Measurements from ENCODE around the gene AARSD1. TPM values are rescaled to one million over a fixed set of nuclear protein-coding genes. Genes with fewer than 3 reads are reported as not detected.
"Not testable (repeated sequence)": the region's sequence is repeated elsewhere in the genome, so short reads cannot be mapped to it uniquely, and the experiment has no call there.

The AARSD1 gene
- total and polyA plus RNA-seq, 2 experiments from 2014 or later = 25.7 to 74.4 TPM

GRCh38 chr17:43003542-43004172 lies 39.4 kb upstream of the AARSD1 start (continued):
- peak; percentile 13 to 22; a peak in 1 of 4 replicates for TF ChIP-seq CTCF (conservative IDR thresholded peaks at IDR 0.05; ENCODE audit: low read depth in 2 of 2)
- no peak for TF ChIP-seq EZH2phosphoT487 (IDR thresholded peaks at IDR 0.05; ENCODE audit: unreplicated experiment)
- no peak for TF ChIP-seq ZNF331 (CRISPR knock-in tag; IDR thresholded peaks at IDR 0.05; ENCODE audit: low read depth)

- H3K9me3 Mint-ChIP-seq; DNase-seq (ENCODE audit: low spot score); H3K4me3 ChIP-seq; H2AFZ ChIP-seq; H3K9me2 ChIP-seq (ENCODE audit: insufficient read depth); H3K4me2 ChIP-seq; ATAC-seq; H3K27me3 ChIP-seq (ENCODE audit: insufficient read depth): not testable (repeated sequence)
- Histone ChIP-seq H3K27ac (ENCODE audit: low read depth) (peak overlapping the region; percentile 88), H3K79me2 (replicated peaks; ENCODE audit: insufficient read depth) (peaks cover 21% of the 10 kb centered on the region), H3K4me1 (ENCODE audit: insufficient read depth) (peaks cover 13% of the 10 kb centered on the region), H4K20me1 (replicated peaks; ENCODE audit: insufficient read depth) (peaks cover 37% of the 10 kb centered on the region), H3F3A (replicated peaks; ENCODE audit: low read depth) (peaks cover 69% of the 10 kb centered on the region), H3K36me3 (ENCODE audit: insufficient read depth) (peaks cover 50% of the 10 kb centered on the region)
- Mint-ChIP-seq H3K36me3 (ENCODE audit: low read depth) (peaks cover 66% of the 10 kb centered on the region), H3K27me3 (ENCODE audit: insufficient read depth, low read depth, poor library complexity) (peaks cover 31% of the 10 kb centered on the region), H3K4me1 (peaks cover 17% of the 10 kb centered on the region), H3K27ac (peak overlapping the region; percentile 56; the same call in 1 of the 2 replicates), H3K4me3 (0 out of 3 replicates have a peak overlapping the region, but pooled peaks have one; percentile 23)
- TF ChIP-seq POLR2AphosphoS5 (IDR thresholded peaks at IDR 0.05; ENCODE audit: low read depth) = peak; percentile 26; the same call in 1 of the 2 replicates
Observed at GRCh38 chr17:43000894-43001293, 36.6 kb upstream of the AARSD1 start.

GRCh38 chr17:42999003-42999525 lies 34.8 kb upstream of the AARSD1 start:
- Mint-ChIP-seq H3K4me3 (peak overlapping the region; percentile 98), H3K27ac (peak overlapping the region; percentile 99), H3K9me3 (no peaks in the 10 kb centered on the region), H3K36me3 (ENCODE audit: low read depth) (peaks cover 61% of the 10 kb centered on the region), H3K4me1 (peaks cover 17% of the 10 kb centered on the region), H3K27me3 (ENCODE audit: insufficient read depth, low read depth, poor library complexity) (peaks cover 28% of the 10 kb centered on the region)
- Histone ChIP-seq H3K27ac (ENCODE audit: low read depth) (peak overlapping the region; percentile 88), H3K4me1 (ENCODE audit: insufficient read depth) (peaks cover 13% of the 10 kb centered on the region), H4K20me1 (replicated peaks; ENCODE audit: insufficient read depth) (peaks cover 37% of the 10 kb centered on the region), H3F3A (replicated peaks; ENCODE audit: low read depth) (peaks cover 56% of the 10 kb centered on the region), H3K9me2 (ENCODE audit: insufficient read depth) (no peaks in the 10 kb centered on the region), H3K4me3 (peak overlapping the region; percentile 73), H3K79me2 (replicated peaks; ENCODE audit: insufficient read depth) (peaks cover 21% of the 10 kb centered on the region), H2AFZ (no peak overlapping the region), H3K27me3 (ENCODE audit: insufficient read depth) (no peaks in the 10 kb centered on the region), H3K4me2 (peak overlapping the region; percentile 99), H3K36me3 (ENCODE audit: insufficient read depth) (peaks cover 50% of the 10 kb centered on the region)
- no peak for ATAC-seq
- no peak for TF ChIP-seq EZH2 (IDR thresholded peaks at IDR 0.05; ENCODE audit: low read depth, unreplicated experiment)
- no peak for DNase-seq (ENCODE audit: low spot score)

All from GM23338 (cell line).